AG20443 (cell line): ENCODE results near the gene ADAP1.
A peak's percentile ranks its signal among the peaks of the same experiment; 100 is the strongest.
"Not testable (repeated sequence)": the region's sequence is repeated elsewhere in the genome, so short reads cannot be mapped to it uniquely, and the experiment has no call there.

Experiments
- DNase-seq: peaks from one replicate; pipeline ENCODE4 v3.0.0; 2012; ENCODE audit warnings: low spot score, mixed read lengths

ADAP1 gene

GRCh38 chr7:954330-955238 lies at the start of gene ADAP1:
Gene ADAP1, minus strand, starts transcription at chr7:954680. Its CDS starts 203 bp downstream, at chr7:954477.
- DNase-seq: peak; percentile 70

- DNase-seq: not testable (repeated sequence)
These were observed 48.0 kb upstream of the ADAP1 start for GRCh38 chr7:1002445-1002844.

- not testable (repeated sequence) for DNase-seq
These were observed 47.5 kb upstream of the ADAP1 start for GRCh38 chr7:1002026-1002425.

DNA sequence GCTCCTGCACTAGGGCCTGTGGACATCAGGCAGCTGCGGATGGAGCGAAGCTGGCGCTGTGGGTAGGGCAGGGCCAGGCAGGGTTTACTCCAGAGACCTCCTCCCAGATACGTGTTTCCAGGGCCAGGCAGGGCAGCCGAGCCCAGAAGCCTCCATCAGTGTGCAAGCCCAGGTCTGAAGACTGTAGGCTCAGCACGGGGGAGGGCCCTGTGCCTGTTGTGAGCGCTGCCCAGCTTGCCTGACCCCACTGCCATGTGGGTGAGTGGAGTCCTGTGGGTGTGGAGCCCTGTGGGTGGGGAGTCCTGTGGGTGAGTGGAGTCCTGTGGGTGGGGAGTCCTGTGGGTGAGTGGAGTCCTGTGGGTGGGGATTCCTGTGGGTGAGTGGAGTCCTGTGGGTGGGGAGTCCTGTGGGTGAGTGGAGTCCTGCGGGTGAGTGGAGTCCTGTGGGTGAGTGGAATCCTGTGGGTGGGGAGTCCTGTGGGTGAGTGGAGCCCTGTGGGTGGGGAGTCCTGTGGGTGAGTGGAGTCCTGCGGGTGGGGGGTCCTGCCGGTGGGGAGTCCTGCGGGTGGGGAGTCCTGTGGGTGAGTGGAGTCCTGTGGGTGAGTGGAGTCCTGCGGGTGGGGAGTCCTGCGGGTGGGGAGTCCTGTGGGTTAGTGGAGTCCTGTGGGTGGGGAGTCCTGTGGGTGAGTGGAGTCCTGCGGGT lies 46.7 kb upstream of the ADAP1 start:
- DNase-seq: not testable (repeated sequence)

- DNase-seq: no peak
These were observed 45.8 kb upstream of the ADAP1 start for GRCh38 chr7:999941-1000935.

DNA sequence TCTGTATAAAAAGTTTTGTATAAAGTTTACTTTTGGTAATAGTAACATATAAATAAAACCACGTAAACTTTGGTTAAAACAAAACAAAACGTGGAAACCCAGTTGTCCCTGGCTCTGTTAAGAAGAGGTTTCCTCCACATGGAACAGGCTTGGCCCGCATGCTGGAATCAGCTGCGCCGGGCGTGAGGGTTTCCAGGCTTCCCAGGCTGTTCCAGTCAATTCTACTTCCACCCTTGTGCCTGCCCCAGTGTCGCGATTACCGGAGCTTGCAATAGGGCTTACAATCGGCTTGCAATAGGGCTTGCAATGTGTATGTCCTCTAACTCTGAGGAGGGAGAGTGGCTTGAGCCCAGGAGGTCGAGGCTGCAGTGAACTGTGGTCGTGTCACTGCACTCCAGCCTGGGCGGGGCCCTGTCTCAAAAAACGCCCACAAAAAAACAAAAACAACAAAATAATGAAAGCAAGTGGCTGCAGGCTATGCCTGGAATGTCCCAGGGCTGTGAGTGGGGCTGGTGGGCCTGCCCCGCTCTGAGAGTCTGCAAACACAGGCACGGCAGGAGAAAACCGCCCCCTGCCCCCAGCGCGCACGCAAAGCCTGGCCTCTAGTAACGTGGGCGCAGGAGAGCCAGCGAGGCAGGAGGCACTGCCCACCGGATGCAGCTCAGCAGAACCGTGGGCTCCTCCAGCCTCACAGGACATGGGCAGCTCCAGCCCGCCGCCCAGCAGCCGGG lies 44.8 kb upstream of the ADAP1 start:
- no peak for DNase-seq

DNA sequence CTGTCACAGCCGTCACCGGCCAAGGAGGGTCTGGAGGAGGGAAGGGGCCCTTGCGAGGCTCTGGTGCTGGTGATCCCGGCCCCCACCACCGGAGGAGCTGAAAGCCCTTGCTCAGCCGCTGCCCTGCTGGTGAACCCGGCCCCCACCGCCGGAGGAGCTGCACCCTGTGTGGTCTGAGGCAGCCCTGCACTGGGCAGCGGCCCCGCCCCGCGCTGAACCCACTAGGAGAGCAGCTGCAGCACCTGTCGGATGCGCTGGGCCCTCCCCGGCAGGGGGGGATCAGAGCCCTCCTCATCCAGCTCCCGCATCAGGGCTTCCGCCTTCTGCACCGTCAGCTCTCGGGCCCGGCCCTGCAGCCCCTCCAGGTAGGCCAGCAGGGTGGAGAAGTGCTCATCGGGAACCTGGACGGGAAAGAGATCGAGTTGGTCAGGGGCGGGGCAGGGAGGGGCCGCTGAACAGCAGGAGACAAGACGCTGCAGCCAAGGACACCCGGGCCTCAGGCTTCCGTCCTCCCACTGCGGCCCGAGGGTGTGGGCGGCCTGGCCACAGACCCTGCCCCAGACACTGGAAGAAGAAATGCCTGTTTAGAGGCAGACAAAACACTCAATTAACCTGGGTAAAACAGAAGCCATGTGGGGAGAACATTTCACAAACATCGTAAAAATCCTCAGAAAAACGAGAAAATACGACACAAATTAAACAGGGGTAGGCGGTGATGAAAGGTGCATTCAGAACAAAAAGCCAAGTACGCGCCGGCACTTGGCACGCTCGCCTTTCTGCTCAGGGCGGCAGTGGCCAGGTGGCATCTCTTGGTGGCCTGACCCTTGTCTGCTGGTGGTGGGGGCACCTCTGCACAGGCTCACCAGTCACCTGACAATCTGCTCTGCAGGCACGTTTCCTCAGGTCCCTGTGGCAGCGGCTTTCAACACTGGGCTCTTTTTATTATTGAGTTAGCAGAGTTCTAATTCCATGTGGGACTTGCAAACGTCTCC lies 43.2 kb upstream of the ADAP1 start:
- no peak for DNase-seq

DNA sequence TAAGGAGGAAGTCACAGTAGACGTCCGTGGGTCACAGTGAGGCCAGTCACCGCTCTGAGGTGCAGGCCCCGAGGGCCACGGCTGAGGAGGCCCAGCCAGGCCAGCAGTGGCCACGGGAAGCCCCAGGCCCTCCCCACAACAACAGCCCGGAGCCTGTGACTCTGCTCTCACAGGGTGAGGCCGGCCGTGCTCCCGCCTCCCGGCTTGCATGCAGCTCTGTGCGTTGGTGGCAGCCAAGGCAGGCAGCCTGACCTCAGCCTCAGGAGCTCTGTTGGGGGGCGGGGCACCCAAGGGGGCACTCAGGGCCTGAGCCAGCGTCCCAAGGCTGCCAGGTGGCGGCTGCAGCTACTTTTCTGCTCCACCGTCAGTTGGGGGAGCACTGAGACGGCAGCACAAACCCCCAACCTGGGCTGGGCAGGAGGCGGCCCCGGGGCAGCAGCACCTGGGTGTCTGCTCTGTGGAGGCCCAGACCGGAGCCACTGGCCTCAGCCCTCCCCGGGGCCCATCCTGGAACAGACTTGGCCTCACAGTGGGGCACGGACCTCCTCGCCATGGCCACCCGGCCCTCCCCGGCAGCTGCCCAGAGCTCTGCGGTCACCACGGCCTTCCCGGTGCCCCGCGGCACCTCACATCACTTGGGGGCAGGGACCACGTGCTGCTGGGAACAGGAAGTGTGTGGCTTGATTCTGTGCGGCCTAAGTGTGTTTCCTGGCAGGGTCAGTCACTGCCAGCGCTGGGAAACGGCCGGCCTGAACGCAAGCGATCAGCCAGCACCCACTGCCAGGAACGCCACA lies 41.8 kb upstream of the ADAP1 start:
- DNase-seq: no peak

DNA sequence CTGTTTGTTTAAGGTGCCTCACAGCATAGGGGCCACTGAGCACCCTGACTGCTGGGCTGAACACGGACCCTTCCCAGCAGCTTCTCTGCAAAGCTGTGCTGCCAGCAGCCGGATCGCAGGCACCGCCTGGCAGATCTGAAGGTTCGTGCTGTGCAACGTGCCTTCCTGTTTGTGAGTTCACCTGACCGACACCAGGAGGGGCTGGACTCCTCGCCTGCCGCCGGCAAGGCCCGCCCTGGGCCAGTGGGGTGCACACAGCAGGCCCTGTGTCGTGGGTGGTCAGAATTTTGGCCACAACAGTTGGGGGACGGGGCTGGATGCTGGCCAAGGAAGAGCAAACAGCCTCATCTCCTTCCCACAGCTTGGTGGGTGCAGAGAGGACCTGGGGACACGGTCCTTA lies 41.1 kb upstream of the ADAP1 start:
- no peak for DNase-seq

GRCh38 chr7:994592-995308 lies 40.3 kb upstream of the ADAP1 start:
- DNase-seq: no peak

DNA sequence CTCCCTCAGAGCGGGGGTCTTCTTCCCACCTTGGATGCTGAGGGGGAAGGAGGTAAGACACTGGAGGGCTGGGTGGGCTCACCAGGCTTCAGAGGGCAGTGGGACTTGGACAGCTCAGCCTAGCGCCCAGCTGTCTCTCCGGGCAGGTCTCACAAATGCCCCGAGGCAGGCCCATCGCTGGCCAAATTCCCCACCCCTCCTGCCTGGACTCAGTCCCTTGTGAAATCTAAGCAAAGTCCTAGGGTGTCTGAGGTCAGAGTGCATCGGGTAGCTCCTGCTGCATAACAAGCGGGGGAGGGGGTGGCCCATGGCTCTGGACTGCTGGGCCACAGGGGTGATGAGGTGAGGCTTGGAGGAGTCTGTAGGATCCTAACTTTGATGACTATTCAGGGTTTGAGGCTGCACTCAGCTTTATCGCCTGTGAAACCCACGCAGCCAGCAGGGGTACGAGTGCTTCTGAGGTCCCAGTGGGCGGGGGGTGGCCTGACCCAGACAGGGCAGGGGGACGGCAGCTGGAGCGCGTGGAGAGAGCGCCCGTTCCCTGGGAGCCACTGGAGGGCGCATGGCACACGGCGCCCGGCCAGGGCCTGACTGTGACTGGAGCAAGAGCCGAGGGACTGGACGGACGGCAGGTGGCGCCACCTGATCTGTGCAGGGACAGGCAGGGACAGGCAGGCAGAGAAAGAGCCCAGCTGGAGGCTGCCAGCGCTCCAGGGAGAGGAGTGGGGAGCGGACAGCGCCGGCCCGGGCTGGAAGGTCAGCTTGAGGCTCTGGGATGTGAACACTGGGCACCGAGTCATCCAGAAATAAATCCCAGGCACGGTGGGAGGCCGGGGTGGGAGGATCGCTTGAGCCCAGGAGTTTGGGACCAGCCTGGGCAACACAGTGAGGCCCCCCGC lies 38.5 kb upstream of the ADAP1 start:
- DNase-seq: peak; percentile 93

- no peak for DNase-seq
These were observed 37.5 kb upstream of the ADAP1 start for GRCh38 chr7:991729-992656.

DNA sequence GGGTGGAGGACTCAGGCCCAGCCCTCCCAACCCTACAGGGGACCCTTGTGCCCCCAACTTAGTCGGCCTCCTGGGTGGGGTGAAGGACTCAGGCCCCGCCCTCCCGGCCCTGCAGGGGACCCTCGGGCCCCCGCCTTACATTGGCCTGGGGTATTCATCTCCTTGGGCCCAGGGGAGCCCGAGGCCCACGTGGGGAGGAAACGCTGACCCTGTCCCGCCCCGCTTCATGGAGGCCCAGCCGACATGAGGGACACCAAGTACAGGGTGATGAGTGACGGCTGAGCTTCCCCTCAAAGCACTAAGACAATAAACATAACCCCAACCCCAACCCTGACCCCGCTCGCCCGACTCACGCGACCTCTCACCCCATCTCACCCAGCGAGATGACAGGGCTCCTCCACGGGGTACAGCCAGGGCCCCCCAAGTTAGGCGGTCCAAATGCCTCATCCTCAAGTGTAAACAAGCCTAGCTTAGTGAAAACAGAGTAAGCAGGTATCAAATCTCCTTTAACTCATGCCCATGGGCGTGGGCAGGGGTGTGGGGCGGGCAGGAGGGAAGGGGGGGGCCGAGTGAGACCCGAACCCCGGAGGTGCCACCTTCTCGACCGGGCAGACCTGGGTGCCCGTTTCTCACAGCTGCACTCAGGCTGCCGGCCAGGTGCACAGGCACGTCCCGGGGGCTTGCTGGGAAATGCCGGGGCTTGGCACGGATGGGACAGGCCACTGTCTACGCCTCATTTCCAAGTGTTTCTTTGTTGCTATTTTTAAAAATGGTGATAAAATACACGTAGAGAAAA lies 36.7 kb upstream of the ADAP1 start:
- no peak for DNase-seq

GRCh38 chr7:990352-990932 lies 36.0 kb upstream of the ADAP1 start:
- no peak for DNase-seq

- no peak for DNase-seq
These were observed 34.6 kb upstream of the ADAP1 start for GRCh38 chr7:988963-989529.
